ENCODE data around the gene ITGA3.

The ITGA3 gene

GRCh38 chr17:50113624-50114320, 57.9 kb downstream of the ITGA3 start:
- DNase-seq, result no peak

- DNase-seq, result no peak
These were observed 58.5 kb downstream of the ITGA3 start for GRCh38 chr17:50114401-50114800.

- DNase-seq, result no peak
These were observed 59.0 kb downstream of the ITGA3 start for GRCh38 chr17:50114849-50115357.

GRCh38 chr17:50115756-50116155, 59.8 kb downstream of the ITGA3 start:
- no peak for DNase-seq

DNA sequence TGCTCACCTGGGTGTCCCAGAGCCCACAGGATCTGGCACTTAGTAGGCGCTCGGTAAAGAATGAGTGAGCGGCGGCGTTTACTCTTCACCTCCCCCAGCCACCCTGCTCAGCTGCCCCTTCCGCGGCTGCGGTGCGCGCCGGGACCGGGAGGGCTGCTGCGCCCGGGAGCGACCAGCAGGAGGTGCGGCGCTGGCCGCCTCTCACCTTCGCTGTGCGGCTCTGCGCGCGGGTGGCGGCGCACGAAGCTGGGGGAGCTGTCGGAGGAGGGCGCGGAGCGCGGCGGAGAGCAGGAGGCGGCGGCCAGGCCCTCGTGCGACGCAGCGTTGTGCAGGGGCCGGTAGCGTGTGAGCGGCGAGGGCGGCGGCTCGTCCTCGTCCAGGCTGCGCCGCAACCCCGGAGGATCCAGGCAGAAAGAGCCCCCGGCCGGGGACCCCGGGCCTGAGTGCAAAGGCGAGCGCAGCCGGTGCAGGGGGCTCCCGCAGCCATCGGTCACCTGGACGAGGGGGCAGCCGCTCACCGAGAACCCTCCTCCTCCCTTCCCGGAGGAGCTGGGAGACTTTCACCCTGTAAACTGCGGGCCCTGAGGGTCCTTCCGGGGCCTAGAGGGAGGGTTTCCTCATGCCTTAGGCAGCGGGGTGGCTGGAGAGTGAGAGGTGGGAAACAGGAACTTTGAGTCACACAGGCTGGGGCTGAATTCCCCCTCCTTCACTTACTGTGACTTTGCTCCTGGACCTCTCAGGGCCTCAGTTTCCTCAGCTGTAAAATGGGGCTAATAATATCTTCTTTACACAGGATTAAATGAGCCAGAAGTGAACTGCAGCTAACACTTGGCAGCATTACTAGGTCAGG, 61.5 kb downstream of the ITGA3 start:
- DNase-seq, result no peak

DNA sequence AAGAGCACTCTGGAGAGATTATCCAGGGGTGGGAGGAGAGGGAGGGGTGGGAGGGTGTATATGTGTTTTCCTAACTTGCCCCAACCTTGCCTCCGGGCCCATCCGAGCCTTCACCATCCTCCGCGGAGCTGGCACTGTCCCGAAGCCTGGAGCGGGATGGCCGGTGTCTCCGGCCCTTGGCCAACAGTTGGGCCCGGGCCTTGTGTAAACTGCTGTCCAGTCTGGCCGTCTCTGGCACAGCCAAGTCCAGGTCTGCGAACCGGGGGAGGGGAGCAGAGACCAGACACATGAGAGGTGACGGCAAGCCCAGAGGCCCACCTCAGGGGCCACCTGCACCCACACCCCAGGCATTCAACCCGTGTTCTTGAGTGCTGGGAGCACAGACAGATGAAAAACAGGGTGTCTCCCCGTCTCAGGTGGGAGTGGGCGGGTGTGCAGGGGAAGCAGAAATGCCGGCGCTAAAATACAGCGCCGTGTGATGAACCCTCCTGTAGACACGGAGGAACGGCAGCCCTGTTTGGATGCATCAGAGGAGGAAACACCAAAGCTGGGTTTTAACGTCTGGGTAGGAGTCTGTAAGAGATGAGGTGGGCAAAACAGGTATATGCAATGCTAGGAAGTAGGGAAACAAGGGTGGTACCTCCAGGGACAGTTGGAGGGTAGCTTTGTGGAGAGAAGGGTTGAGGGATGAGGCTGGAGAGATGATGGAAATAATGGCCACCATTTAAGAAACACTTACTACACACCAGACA, 62.3 kb downstream of the ITGA3 start:
- DNase-seq, result no peak

DNA sequence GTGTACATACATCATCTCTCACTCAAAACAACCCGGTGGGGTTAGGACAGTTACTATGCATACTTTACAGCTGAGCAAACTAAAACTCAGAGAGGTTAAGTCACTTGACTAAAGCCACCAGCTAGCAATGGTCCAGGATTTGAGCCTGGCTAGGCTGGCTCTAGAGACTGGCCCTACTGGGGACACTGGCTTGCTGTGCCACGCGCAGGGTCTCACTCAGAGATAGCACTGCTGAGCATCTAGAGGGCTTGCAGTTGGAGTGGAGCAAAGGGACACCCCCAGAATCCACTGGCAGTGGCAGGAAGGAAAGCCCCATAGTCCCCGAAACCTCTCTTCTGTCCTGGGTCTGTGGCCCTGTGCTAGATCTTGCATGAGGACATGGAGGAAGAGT, 62.9 kb downstream of the ITGA3 start:
- DNase-seq, result no peak

DNA sequence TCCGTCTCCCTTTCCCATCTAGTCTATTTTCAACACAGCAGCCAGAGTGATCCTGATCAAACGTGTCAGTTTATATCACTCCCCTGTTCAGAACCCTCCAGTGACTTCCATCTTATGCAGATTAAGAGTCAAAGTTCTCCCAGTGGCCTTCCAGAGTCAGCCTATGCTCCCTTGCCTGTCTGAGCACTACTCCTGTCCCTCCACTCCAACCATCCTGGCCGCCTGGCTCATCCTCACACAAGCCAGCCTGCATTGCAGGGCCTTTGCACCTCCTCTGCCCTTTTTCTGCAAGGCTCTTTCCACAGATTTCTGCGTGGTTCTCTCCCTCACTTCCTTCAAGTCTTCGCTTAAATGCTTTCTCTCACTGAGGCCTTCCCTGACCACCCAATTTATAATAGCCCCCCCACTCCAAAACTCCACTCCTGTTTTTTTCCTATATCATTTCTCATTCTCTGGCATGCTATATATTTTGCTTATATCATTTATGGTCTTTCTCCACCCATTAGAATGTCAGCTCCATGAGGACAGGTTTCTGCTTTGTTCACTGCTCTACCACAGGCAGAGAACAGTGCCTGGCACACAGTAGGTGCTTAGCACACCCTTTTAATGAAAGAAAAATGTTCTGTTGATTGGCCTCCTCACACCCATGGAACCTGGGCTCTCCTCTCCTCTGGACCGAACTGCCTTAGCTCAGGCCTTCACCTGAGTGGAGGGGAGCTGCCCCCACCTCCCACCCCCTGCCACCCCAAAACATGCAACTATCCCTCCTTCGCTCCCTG, 64.8 kb downstream of the ITGA3 start:
- no peak for DNase-seq

DNA sequence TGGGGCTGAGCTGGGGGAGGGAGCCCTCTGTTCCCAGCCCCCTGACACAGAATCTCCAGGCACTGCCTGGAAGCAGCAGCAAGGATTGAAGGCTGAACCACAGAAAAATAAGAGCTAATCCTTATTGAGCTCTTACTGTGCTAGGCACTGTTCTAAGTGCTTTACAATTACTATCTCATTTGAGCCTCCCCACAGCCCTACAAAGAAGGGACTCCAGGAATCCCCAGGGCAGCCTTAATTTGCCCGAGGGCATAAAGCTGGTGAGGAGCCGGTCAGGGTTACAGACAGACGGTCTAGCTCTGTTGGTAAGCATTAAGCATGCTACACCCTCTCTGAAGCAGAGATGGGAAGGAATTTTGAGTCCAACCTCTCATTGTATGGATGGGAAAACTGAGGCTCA, 67.0 kb downstream of the ITGA3 start:
- DNase-seq, result no peak

DNA sequence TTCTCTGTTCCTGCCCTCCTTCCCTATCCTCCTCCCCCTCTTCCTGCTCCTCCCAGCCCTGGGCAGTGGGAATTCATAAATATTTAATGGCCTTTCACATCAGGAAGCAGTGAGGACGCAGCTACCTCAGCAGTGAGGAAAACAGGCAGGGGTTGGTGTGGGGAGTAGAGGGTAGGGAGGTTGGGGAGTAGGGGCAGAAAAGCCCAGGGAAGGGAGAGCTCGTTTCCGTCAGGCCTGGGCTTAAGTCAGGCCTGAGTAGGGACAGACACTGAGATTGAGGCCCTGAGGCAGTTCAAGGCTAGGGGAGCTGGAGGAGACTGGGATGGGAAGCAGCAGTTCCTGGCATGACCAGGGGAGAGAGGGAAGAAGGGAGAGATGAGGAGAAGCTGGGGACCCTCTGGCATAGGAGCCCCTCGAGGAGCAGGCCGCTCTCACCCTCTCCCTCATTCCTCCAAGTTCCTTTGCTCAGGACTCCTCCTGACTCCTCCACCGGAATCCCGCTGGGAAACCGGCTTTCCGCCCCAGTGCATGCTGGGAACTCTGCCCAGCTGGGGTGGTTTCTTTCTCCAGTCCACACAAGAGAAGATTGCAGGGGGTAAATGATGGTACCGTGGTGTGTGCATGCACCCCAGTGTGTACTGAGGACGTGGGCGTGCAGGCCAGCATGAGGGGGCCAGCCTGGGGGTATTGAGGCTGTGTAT, 67.9 kb downstream of the ITGA3 start:
- no peak for DNase-seq

DNA sequence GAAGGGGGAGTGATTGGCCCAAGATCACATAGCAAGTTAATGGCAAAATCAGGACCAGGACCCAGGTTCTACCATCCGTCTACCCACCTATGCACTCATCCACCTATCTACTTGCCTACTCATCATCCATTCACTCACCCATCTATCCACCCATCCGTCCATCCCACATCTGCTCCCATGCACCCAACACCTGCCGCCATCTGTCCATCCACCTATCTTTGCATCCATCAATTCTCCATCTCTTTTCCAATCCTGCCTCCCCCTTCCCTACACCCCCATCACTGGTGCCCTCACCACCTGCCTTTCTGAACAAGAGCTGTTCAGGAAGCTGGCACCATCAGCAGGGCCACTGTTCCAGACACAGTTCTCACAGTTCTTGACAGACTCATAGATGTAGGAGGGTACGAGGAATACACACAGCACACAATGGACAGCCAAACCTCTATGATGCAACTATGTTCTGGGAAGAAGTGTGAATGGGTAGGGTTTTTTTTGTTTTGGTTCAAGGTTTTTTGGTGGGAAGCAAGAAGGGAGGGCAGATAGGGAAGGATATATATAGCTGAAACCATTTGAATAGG, 69.6 kb downstream of the ITGA3 start:
- DNase-seq, result no peak

- no peak for DNase-seq
These were observed 71.9 kb downstream of the ITGA3 start for GRCh38 chr17:50127697-50128361.

- DNase-seq, result no peak
These were observed 72.8 kb downstream of the ITGA3 start for GRCh38 chr17:50128441-50129352.

GRCh38 chr17:50129353-50129727, 73.4 kb downstream of the ITGA3 start:
- DNase-seq, result no peak

DNA sequence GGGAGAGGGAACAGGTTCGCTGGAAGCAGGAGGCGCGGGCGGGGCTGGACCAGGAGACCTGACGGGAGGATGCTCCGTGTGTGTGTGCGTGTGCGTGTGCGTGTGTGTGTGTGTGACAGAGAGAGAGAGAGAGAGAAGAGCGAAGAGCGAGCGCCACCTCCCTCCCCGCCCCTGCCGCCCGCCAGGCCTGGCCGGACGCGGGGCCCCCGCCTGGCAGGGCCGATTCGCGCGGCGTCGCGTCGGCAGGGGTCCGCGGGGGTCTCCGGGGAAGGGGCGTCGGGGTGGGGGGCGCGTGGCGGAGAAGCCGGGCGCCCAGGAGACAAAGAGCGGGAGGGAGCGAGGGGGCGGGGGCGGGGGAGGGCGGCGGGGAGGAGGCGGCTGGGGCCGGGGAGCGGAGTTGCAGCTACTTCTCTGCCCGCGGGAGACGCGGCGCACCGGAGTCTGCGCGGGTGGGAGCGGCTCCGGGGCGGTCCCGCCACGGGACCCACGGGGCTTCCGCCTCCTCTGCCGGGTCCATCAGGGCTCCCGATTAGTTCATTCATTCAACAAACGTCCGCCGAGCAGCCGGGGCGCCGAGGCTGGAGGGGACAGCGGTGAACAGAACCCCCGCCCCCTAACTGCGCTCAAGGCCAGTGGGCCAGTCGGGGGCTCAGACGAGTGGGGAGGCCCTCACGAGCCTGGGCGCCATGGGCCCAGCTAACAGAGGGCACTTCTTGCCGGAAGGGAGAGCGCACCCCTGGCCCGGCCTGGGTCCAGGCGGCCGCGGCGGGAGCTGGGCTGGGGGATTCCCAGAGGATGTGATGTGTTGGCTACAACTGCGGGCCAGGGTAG, 74.0 kb downstream of the ITGA3 start, which contains the start of gene SAMD14:
Gene SAMD14, minus strand, starts transcription at position 433 of the 831 bp plus-strand sequence. CDS start 5,201 bp downstream, outside the sequence.
- DNase-seq, result no peak

- DNase-seq, result no peak
These were observed 74.8 kb downstream of the ITGA3 start for GRCh38 chr17:50130559-50131305.

DNA sequence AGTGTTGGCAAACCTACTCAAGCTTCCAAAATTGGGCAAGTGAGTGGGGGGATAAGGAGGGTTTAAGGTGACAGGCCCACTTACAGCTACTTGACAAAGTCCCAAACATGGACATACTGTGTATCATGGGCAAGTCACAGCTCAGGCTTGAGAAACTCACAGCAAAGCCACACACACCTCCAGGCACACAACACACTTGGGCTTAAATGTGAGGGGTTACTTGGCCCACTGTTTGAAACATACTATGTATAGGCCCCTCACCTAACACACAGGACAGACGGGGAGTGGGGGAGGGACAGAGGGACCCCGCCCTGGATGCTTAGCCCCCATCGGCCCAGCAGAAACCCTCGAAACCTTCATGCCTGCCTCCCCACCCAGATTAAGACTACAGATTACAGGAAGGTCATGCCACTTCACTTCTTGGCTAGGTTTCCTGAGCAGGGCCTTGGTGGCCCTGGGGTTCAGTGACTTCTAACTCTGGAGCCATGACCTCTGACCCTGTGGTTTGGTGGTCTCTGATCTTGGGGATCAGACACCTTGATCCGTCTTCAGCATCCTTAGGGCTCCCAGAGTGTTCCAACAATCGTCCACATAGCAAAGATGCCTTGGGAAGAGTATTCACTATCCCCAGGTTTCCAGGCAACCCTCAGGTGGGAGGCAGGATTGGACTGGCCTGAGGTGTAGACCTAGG, 76.3 kb downstream of the ITGA3 start:
- no peak for DNase-seq

Data from GOT3 (cell line).